Naive thymus-derived CD8-positive, alpha-beta T cell (primary cell): Measurements from ENCODE around the gene HMGN4. TPM values are rescaled to one million over a fixed set of nuclear protein-coding genes. Genes with fewer than 3 reads are reported as not detected.
"Not testable (repeated sequence)": the region's sequence is repeated elsewhere in the genome, so short reads cannot be mapped to it uniquely, and the experiment has no call there.

Source experiments
- ATAC-seq, 2 donors: fragments of 150-1000 bp; cut with Tn5 transposase in 1 of 2; sonication (Bioruptor Pico), chemical (Tn5 transposase) in 1 of 2; 1 replicate in 1 of 2; 2 replicates in 1 of 2; pipeline ENCODE4 v1.10.0; 2021; ENCODE audit warnings: mild to moderate bottlenecking in 2 of 2, moderate library complexity in 2 of 2
- POLR2A ChIA-PET: fragments of 350-600 bp; sonication (Branson Sonifier 250); formaldehyde crosslinking; loops from one replicate; lab custom pipeline; 2021; ENCODE audit warnings: antibody characterized with exemption; lab: Charles Lee
- DNase-seq, 10 donors: peaks; one replicate each; pipeline versions ENCODE4 v3.0.0 to v3.0.0-alpha.2; 2020 to 2022
- H3K27ac Mint-ChIP-seq, 10 donors: one replicate each; pipeline ENCODE4 v1.8.0; 2020 to 2022; ENCODE audit warnings: mild to moderate bottlenecking in 10 of 10, mixed read lengths in 10 of 10, moderate library complexity in 4 of 10, inconsistent platforms in 1 of 10
- H3K27me3 Mint-ChIP-seq, 5 donors: one replicate each; pipeline ENCODE4 v1.8.0; 2021 to 2022; ENCODE audit warnings: mixed read lengths in 5 of 5
- H3K36me3 Mint-ChIP-seq, 3 donors: one replicate each; pipeline ENCODE4 v1.8.0; 2020 to 2022; ENCODE audit warnings: mixed read lengths in 3 of 3, mild to moderate bottlenecking in 2 of 3, inconsistent platforms in 1 of 3
- H3K4me1 Mint-ChIP-seq, 4 donors: one replicate each; pipeline ENCODE4 v1.8.0; 2021 to 2022; ENCODE audit warnings: mixed read lengths in 4 of 4
- H3K4me3 Mint-ChIP-seq, 10 donors: one replicate each; pipeline ENCODE4 v1.8.0; 2020 to 2022; ENCODE audit warnings: mild to moderate bottlenecking in 10 of 10, mixed read lengths in 10 of 10, moderate library complexity in 6 of 10, inconsistent platforms in 1 of 10
- H3K9me3 Mint-ChIP-seq, 9 donors: one replicate each; pipeline ENCODE4 v1.8.0; 2020 to 2022; ENCODE audit warnings: mixed read lengths in 9 of 9, mild to moderate bottlenecking in 3 of 9, inconsistent platforms in 1 of 9, moderate library complexity in 1 of 9
- polyA plus RNA-seq, 3 donors: library from polyadenylated mRNA; unstranded; fragments of 300-500 nt; fragmentation: Illumina TruSeq; gene quantifications; one replicate each; pipeline ENCODE4 v1.2.3, GENCODE V29; 2021
- total RNA-seq, 8 experiments: library from RNA in 2 of 8; stranded (reverse) in 2 of 8; gene quantifications; one replicate each; pipeline ENCODE4 v1.2.3 and lab custom pipeline; 2021 to 2026

The HMGN4 gene
- total and polyA plus RNA-seq, 5 experiments from 2014 or later = 73.3 to 183 (median 110) TPM

- ATAC-seq (no peak), DNase-seq (no peak)
- Mint-ChIP-seq H3K36me3 (peaks cover 0 to 3% (median 2%) of the 10 kb centered on the region in 3 donors), H3K4me1 (no peaks in the 10 kb centered on the region), H3K27me3 (peaks cover 5 to 22% (median 12%) of the 10 kb centered on the region in 5 donors), H3K27ac (no peak overlapping the region), H3K4me3 (no peak overlapping the region), H3K9me3 (no peaks in the 10 kb centered on the region)
- POLR2A ChIA-PET = no interaction called here
These were observed 30.5 kb upstream of the HMGN4 start for GRCh38 chr6:26507658-26508057.

- not testable (repeated sequence) for H3K27ac Mint-ChIP-seq, H3K36me3 Mint-ChIP-seq, H3K4me1 Mint-ChIP-seq, ATAC-seq, DNase-seq, H3K27me3 Mint-ChIP-seq, H3K9me3 Mint-ChIP-seq, H3K4me3 Mint-ChIP-seq
- POLR2A ChIA-PET = interaction anchor here (0.6 kb wide), 1 partner anchor 14 kb away, joined by 3 read pairs; no protein-coding TSS in a partner anchor
These were observed 27.1 kb upstream of the HMGN4 start for GRCh38 chr6:26511033-26511432.

- H3K9me3 Mint-ChIP-seq = no peaks in the 10 kb centered on the region
- H3K4me1 Mint-ChIP-seq = peaks cover 0 to 7% (median 1%) of the 10 kb centered on the region in 4 donors
- H3K27me3 Mint-ChIP-seq = no peaks in the 10 kb centered on the region
- H3K36me3 Mint-ChIP-seq = no peaks in the 10 kb centered on the region
- H3K4me3 Mint-ChIP-seq = no peak overlapping the region
- POLR2A ChIA-PET = no interaction called here
- ATAC-seq (no peak), DNase-seq (no peak)
- H3K27ac Mint-ChIP-seq = peak overlapping the region in 1 of 10 donors; percentile 11
These were observed 23.2 kb upstream of the HMGN4 start for GRCh38 chr6:26514984-26515383.

- H3K4me3 Mint-ChIP-seq = no peak overlapping the region
These were observed 21.4 kb upstream of the HMGN4 start for GRCh38 chr6:26516481-26517427.

GRCh38 chr6:26519359-26519758 lies 18.8 kb upstream of the HMGN4 start:
- Mint-ChIP-seq H3K27ac (peak overlapping the region in 1 of 10 donors; percentile 40), H3K9me3 (peaks cover 0 to 6% (median 0%) of the 10 kb centered on the region in 9 donors), H3K4me3 (no peak overlapping the region), H3K27me3 (peaks cover 0 to 3% (median 0%) of the 10 kb centered on the region in 5 donors), H3K36me3 (peaks cover 0 to 2% (median 0%) of the 10 kb centered on the region in 3 donors), H3K4me1 (peaks cover 13 to 34% (median 34%) of the 10 kb centered on the region in 4 donors)
- no peak for DNase-seq
- POLR2A ChIA-PET = interaction anchor here (0.9 to 5.3 kb wide), 6 partner anchors 13 to 45 kb away, joined by 4 to 59 read pairs (median 6); partner anchors contain the start of gene HMGN4
- ATAC-seq = no peak

More at GRCh38 chr6:26516481-26517427, 21.4 kb upstream of the HMGN4 start:
- peaks cover 0 to 3% (median 0%) of the 10 kb centered on the region in 5 donors for H3K27me3 Mint-ChIP-seq
- DNase-seq (no peak), ATAC-seq (no peak)
- POLR2A ChIA-PET = interaction anchor here (0.6 to 0.7 kb wide), 6 partner anchors 20 to 508 kb away, joined by 3 to 5 read pairs (median 4); a partner anchor contains a TSS
- H3K4me1 Mint-ChIP-seq = peaks cover 7 to 15% (median 14%) of the 10 kb centered on the region in 4 donors
- H3K36me3 Mint-ChIP-seq = peaks cover 0 to 2% (median 0%) of the 10 kb centered on the region in 3 donors
- H3K9me3 Mint-ChIP-seq = peaks cover 0 to 6% (median 0%) of the 10 kb centered on the region in 9 donors
- H3K27ac Mint-ChIP-seq = no peak overlapping the region

GRCh38 chr6:26520237-26520849 lies 17.8 kb upstream of the HMGN4 start:
- ATAC-seq (peak; percentile 28 to 50), DNase-seq (peak in 2 of 10 donors; percentile 12 to 72)
- H3K9me3 Mint-ChIP-seq = peaks cover 0 to 6% (median 0%) of the 10 kb centered on the region in 9 donors
- peaks cover 0 to 3% (median 0%) of the 10 kb centered on the region in 5 donors for H3K27me3 Mint-ChIP-seq
- H3K4me3 Mint-ChIP-seq = peak overlapping the region; percentile 76 to 90 (median 84)
- peaks cover 0 to 2% (median 0%) of the 10 kb centered on the region in 3 donors for H3K36me3 Mint-ChIP-seq
- H3K4me1 Mint-ChIP-seq = peaks cover 13 to 37% (median 34%) of the 10 kb centered on the region in 4 donors
- POLR2A ChIA-PET = interaction anchor here (0.5 to 5.3 kb wide), 9 partner anchors 8 to 198 kb away, joined by 3 to 59 read pairs (median 4); partner anchors contain the start of gene HMGN4
- H3K27ac Mint-ChIP-seq = peak overlapping the region; percentile 86 to 98 (median 95)

GRCh38 chr6:26520850-26521599 lies 17.1 kb upstream of the HMGN4 start:
- peaks cover 0 to 6% (median 0%) of the 10 kb centered on the region in 9 donors for H3K9me3 Mint-ChIP-seq
- peak overlapping the region; percentile 67 to 98 (median 91) for H3K27ac Mint-ChIP-seq
- peaks cover 0 to 3% (median 0%) of the 10 kb centered on the region in 5 donors for H3K27me3 Mint-ChIP-seq
- peak overlapping the region; percentile 73 to 97 (median 89) for H3K4me3 Mint-ChIP-seq
- ATAC-seq (peak; percentile 70 to 82), DNase-seq (peak; percentile 76 to 92 (median 86))
- POLR2A ChIA-PET = interaction anchor here (0.5 to 5.3 kb wide), 10 partner anchors 12 to 199 kb away, joined by 3 to 59 read pairs (median 6); partner anchors contain the start of gene HMGN4
- H3K4me1 Mint-ChIP-seq = peaks cover 13 to 41% (median 34%) of the 10 kb centered on the region in 4 donors
- peaks cover 0 to 2% (median 0%) of the 10 kb centered on the region in 3 donors for H3K36me3 Mint-ChIP-seq

GRCh38 chr6:26521600-26522391 lies 16.4 kb upstream of the HMGN4 start:
- H3K4me1 Mint-ChIP-seq = peaks cover 13 to 41% (median 34%) of the 10 kb centered on the region in 4 donors
- peak overlapping the region; percentile 86 to 98 (median 92) for H3K27ac Mint-ChIP-seq
- H3K27me3 Mint-ChIP-seq = peaks cover 0 to 3% (median 0%) of the 10 kb centered on the region in 5 donors
- ATAC-seq (peak; percentile 40 to 73), DNase-seq (peak; percentile 39 to 80 (median 64))
- peaks cover 0 to 2% (median 0%) of the 10 kb centered on the region in 3 donors for H3K36me3 Mint-ChIP-seq
- H3K4me3 Mint-ChIP-seq = peak overlapping the region; percentile 73 to 97 (median 89)
- POLR2A ChIA-PET = interaction anchor here (0.6 to 5.3 kb wide), 9 partner anchors 11 to 57 kb away, joined by 3 to 59 read pairs (median 7); partner anchors contain the start of gene HMGN4
- H3K9me3 Mint-ChIP-seq = peaks cover 0 to 6% (median 0%) of the 10 kb centered on the region in 9 donors

GRCh38 chr6:26522486-26523228 lies 15.5 kb upstream of the HMGN4 start:
- POLR2A ChIA-PET = interaction anchor here (0.6 to 5.3 kb wide), 7 partner anchors 10 to 58 kb away, joined by 3 to 59 read pairs (median 13); partner anchors contain the start of gene HMGN4
- H3K4me1 Mint-ChIP-seq = peaks cover 13 to 41% (median 35%) of the 10 kb centered on the region in 4 donors
- peak overlapping the region; percentile 81 to 98 (median 88) for H3K27ac Mint-ChIP-seq
- peak in 3 of 10 donors; percentile 10 to 24 (median 15) for DNase-seq
- H3K27me3 Mint-ChIP-seq, H3K9me3 Mint-ChIP-seq, H3K36me3 Mint-ChIP-seq, ATAC-seq: not testable (repeated sequence)
- peak overlapping the region; percentile 62 to 95 (median 86) for H3K4me3 Mint-ChIP-seq

GRCh38 chr6:26524314-26524713 lies 13.9 kb upstream of the HMGN4 start:
- H3K36me3 Mint-ChIP-seq = not testable (repeated sequence)
- POLR2A ChIA-PET = interaction anchor here (0.9 kb wide), 1 partner anchor 8 kb away, joined by 9 read pairs; no protein-coding TSS in a partner anchor
- H3K4me1 Mint-ChIP-seq = peaks cover 15 to 50% (median 46%) of the 10 kb centered on the region in 4 donors

More at GRCh38 chr6:26524314-26524713, 13.9 kb upstream of the HMGN4 start:
- not testable (repeated sequence) for ATAC-seq, H3K9me3 Mint-ChIP-seq, DNase-seq, H3K27me3 Mint-ChIP-seq, H3K4me3 Mint-ChIP-seq
- H3K27ac Mint-ChIP-seq = peak overlapping the region in 1 of 10 donors; percentile 40
